ENCODE data around the gene ITGBL1. TPM values are rescaled to one million over a fixed set of nuclear protein-coding genes. Genes with fewer than 3 reads are reported as not detected.

Gene ITGBL1
- total and polyA plus RNA-seq, 2 donors (not counting 3 experiments of a cell fraction or from before 2014, with no cell fraction given) = 4.6 to 8.8 TPM

DNA sequence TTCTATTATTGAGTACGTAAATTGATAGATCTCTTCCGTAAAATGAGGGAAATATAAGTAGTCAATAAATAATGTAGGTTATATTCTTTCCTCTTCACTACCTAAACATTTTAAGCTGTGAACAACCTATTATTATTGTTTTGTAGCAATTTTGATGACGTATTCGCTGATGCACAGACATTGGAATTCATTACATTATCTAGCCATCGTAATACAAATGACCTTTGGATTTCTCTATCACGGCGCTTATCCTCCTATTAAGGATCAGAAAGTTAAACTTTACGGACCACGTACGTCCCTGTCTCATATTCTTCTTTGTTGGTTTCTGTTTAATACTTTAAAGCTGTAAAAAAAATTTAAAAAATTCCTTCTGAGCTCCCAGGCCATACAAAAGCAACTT, 264.9 kb downstream of the ITGBL1 start:
- H3K36me3 ChIP-seq (ENCODE audit: control insufficient read depth in 2 of 2, extremely low read depth in 1 of 2, insufficient read depth in 2 of 2, low read length in 2 of 2) = no peaks in the 10 kb centered on the region
- dilution Hi-C loops (cut with MboI; ENCODE audit: extremely low pct_ligation_motif_present, low sequenced_read_pairs) = no loop called here
- DNase-seq (ENCODE audit: low read depth, low spot score) (no peak), FAIRE-seq (no peak)
- H3K27me3 ChIP-seq (ENCODE audit: control insufficient read depth in 2 of 2, insufficient read depth in 2 of 2, low read length in 2 of 2) = no peaks in the 10 kb centered on the region
- intact Hi-C loops (cut with micrococcal nuclease) = no loop called here
- ChIA-PET POLR2A (no interaction called here), CTCF (no interaction called here)
- no peak overlapping the region for H3K4me3 ChIP-seq (replicated peaks in 1 of 3; ENCODE audit: insufficient read depth in 1 of 3, low read depth in 1 of 3, low read length in 3 of 3)
- no peaks in the 10 kb centered on the region for H3K4me1 ChIP-seq (ENCODE audit: control insufficient read depth, extremely low read depth, insufficient read depth, low read length)
- H3K9ac ChIP-seq (replicated peaks; ENCODE audit: extremely low read depth, insufficient read depth, low read length) = no peak overlapping the region
- no peaks in the 10 kb centered on the region for H3K9me1 ChIP-seq (replicated peaks; ENCODE audit: control insufficient read depth, extremely low read depth, insufficient read depth, low read length)
- no peak overlapping the region for H3K4me2 ChIP-seq (ENCODE audit: insufficient read depth, low read length)
- H3K9me3 ChIP-seq (replicated peaks; ENCODE audit: control insufficient read depth, insufficient read depth, low read length) = no peaks in the 10 kb centered on the region
- TF ChIP-seq, protein P1, sequence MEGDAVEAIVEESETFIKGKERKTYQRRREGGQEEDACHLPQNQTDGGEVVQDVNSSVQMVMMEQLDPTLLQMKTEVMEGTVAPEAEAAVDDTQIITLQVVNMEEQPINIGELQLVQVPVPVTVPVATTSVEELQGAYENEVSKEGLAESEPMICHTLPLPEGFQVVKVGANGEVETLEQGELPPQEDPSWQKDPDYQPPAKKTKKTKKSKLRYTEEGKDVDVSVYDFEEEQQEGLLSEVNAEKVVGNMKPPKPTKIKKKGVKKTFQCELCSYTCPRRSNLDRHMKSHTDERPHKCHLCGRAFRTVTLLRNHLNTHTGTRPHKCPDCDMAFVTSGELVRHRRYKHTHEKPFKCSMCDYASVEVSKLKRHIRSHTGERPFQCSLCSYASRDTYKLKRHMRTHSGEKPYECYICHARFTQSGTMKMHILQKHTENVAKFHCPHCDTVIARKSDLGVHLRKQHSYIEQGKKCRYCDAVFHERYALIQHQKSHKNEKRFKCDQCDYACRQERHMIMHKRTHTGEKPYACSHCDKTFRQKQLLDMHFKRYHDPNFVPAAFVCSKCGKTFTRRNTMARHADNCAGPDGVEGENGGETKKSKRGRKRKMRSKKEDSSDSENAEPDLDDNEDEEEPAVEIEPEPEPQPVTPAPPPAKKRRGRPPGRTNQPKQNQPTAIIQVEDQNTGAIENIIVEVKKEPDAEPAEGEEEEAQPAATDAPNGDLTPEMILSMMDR (IDR thresholded peaks at IDR 0.05; ENCODE audit: extremely low read depth in 1 of 2, insufficient read depth in 1 of 2, low read depth in 1 of 2, low read length in 2 of 2) = no peak
- TF ChIP-seq POLR2A (IDR thresholded peaks at IDR 0.05; ENCODE audit: low read depth, low read length) (no peak), GATA2 (IDR thresholded peaks at IDR 0.05; ENCODE audit: insufficient read depth, insufficient read length, low read depth, low read length) (no peak), POLR2AphosphoS5 (IDR thresholded peaks at IDR 0.05; ENCODE audit: insufficient read depth, low read depth, low read length) (no peak), EZH2 (IDR thresholded peaks at IDR 0.05; ENCODE audit: borderline replicate concordance, low read depth, low read length, severe bottlenecking) (no peak), MYC (IDR thresholded peaks at IDR 0.05; ENCODE audit: low read depth, low read length) (no peak), JUN (IDR thresholded peaks at IDR 0.05; ENCODE audit: borderline replicate concordance, insufficient read depth, insufficient read length, low read depth) (no peak), FOS (IDR thresholded peaks at IDR 0.05; ENCODE audit: borderline replicate concordance, insufficient read depth, low read length) (no peak)
- TF ChIP-seq, protein P2, sequence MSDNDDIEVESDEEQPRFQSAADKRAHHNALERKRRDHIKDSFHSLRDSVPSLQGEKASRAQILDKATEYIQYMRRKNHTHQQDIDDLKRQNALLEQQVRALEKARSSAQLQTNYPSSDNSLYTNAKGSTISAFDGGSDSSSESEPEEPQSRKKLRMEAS (IDR thresholded peaks at IDR 0.05; ENCODE audit: insufficient read depth, insufficient read length) = no peak
- H3K27ac ChIP-seq (ENCODE audit: insufficient read depth, low read depth, low read length) = no peak overlapping the region
- H2AFZ ChIP-seq (ENCODE audit: low read depth, low read length) = no peak overlapping the region
- BruUV-seq (replicated peaks) = no TSS peak
- no peaks in the 10 kb centered on the region for H4K20me1 ChIP-seq (replicated peaks; ENCODE audit: control insufficient read depth, extremely low read depth, insufficient read depth, low read length)
- no peaks in the 10 kb centered on the region for H3K79me2 ChIP-seq (ENCODE audit: control insufficient read depth, insufficient read depth, low read length)

All from endothelial cell of umbilical vein (primary cell).